WTC11 (cell line): ENCODE results near the gene SPTBN4.

Experiments used
- ARID4B ChIP-seq: sonication (generic); formaldehyde crosslinking; IDR thresholded peaks from 2 replicates; pipeline ENCODE4 v1.8.0; 2023; ENCODE audit warnings: missing genetic modification reagents, mild to moderate bottlenecking, borderline replicate concordance
- ATF6 ChIP-seq: sonication (generic); formaldehyde crosslinking; IDR thresholded peaks from 2 replicates; pipeline ENCODE4 v1.8.1; 2023; ENCODE audit warnings: mild to moderate bottlenecking, missing genetic modification reagents
- CTCF ChIP-seq: fragments of 200-600 bp; IDR thresholded peaks from 2 replicates; pipeline ENCODE4 v1.8.0; 2022; ENCODE audit warnings: antibody characterized with exemption
- E2F5 ChIP-seq: sonication (generic); formaldehyde crosslinking; IDR thresholded peaks from 2 replicates; pipeline ENCODE4 v1.8.1; 2022; ENCODE audit warnings: mild to moderate bottlenecking, moderate library complexity, missing genetic modification reagents
- GABPB1 ChIP-seq: sonication (generic); formaldehyde crosslinking; IDR thresholded peaks from 2 replicates; pipeline ENCODE4 v1.8.1; 2023; ENCODE audit warnings: mild to moderate bottlenecking, missing genetic modification reagents
- USF1 ChIP-seq: sonication (generic); formaldehyde crosslinking; IDR thresholded peaks from 2 replicates; pipeline ENCODE4 v1.8.0; 2022; ENCODE audit warnings: mild to moderate bottlenecking, missing genetic modification reagents
- USF2 ChIP-seq: sonication (generic); formaldehyde crosslinking; IDR thresholded peaks from 2 replicates; pipeline ENCODE4 v1.8.1; 2023; ENCODE audit warnings: mild to moderate bottlenecking, missing genetic modification reagents, moderate library complexity
- ZNF232 ChIP-seq: sonication (generic); formaldehyde crosslinking; IDR thresholded peaks from 2 replicates; pipeline ENCODE4 v1.8.0; 2022; ENCODE audit warnings: mild to moderate bottlenecking, missing genetic modification reagents

- no peak for TF ChIP-seq CTCF
- no peak for TF ChIP-seq USF1 (CRISPR knock-in tag)
- no peak for TF ChIP-seq ATF6 (CRISPR knock-in tag)
- TF ChIP-seq E2F5 (CRISPR knock-in tag), result no peak
- no peak for TF ChIP-seq USF2
- no peak for TF ChIP-seq GABPB1
- no peak for TF ChIP-seq ARID4B (CRISPR knock-in tag)
- TF ChIP-seq ZNF232 (CRISPR knock-in tag), result no peak
These were observed 49.2 kb upstream of the SPTBN4 start for GRCh38 chr19:40417643-40417981.
